ENCODE results near the gene APOO. TPM values are rescaled to one million over a fixed set of nuclear protein-coding genes. Genes with fewer than 3 reads are reported as not detected.

The APOO gene
- total RNA-seq, 4 donors from 2014 or later: 2.4 to 7.2 (median 5.3) TPM

GRCh38 chrX:23939203-23939602 is 31.5 kb upstream of the APOO start:
- no peak for TF ChIP-seq CTCF (IDR thresholded peaks at IDR 0.05; ENCODE audit: low read depth)

GRCh38 chrX:23938690-23939089 is 31.0 kb upstream of the APOO start:
- no peak for TF ChIP-seq CTCF (IDR thresholded peaks at IDR 0.05; ENCODE audit: low read depth)

GRCh38 chrX:23937100-23937499 is 29.4 kb upstream of the APOO start:
- TF ChIP-seq CTCF (IDR thresholded peaks at IDR 0.05; ENCODE audit: low read depth): no peak

GRCh38 chrX:23936180-23936579 is 28.4 kb upstream of the APOO start:
- no peak for TF ChIP-seq CTCF (IDR thresholded peaks at IDR 0.05; ENCODE audit: low read depth)

- no peak for TF ChIP-seq CTCF (IDR thresholded peaks at IDR 0.05; ENCODE audit: low read depth)
Observed at GRCh38 chrX:23935106-23935505, 27.4 kb upstream of the APOO start.

GRCh38 chrX:23932046-23932445 is 24.3 kb upstream of the APOO start:
- TF ChIP-seq CTCF (IDR thresholded peaks at IDR 0.05; ENCODE audit: low read depth): no peak

GRCh38 chrX:23930894-23931604 is 23.3 kb upstream of the APOO start:
- TF ChIP-seq CTCF (IDR thresholded peaks at IDR 0.05; ENCODE audit: low read depth): no peak
